ENCODE measurements around the gene MIEF1.
A peak's percentile ranks its signal among the peaks of the same experiment; 100 is the strongest.
"Not testable (repeated sequence)": the region's sequence is repeated elsewhere in the genome, so short reads cannot be mapped to it uniquely, and the experiment has no call there.

The MIEF1 gene

GRCh38 chr22:39517470-39517869, 15.4 kb downstream of the MIEF1 start:
- no peak for DNase-seq

DNA sequence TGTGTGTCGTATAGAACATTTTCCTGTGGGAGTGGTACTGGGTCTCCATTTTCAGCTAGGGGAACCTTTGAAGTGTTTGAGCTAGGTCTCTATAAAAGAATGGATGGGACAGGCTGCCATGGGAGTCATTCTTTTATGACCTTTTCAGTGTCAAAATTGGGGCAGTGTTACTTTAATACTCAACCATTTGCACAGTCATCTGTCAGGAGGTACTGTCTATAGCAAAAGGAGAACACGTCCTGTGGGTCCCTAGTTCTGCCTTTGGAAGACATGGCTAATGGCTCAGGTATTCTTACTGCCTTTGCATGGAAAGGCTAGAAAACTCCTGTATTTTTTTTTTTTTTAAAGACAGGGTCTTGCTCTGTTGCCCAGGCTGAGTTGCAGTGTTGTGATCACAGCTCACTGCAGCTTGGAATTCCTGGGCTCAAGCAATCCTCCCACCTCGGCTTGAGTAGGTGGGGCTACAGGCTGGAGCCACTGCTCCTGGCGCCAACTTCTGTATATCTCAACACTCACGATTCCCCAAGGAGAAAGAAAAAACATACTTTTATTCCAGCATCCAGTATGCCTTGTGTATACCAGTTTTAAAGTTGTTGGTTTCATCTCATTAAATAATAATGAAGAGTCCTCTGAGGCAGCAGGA, 16.2 kb downstream of the MIEF1 start:
- no peak for DNase-seq

DNA sequence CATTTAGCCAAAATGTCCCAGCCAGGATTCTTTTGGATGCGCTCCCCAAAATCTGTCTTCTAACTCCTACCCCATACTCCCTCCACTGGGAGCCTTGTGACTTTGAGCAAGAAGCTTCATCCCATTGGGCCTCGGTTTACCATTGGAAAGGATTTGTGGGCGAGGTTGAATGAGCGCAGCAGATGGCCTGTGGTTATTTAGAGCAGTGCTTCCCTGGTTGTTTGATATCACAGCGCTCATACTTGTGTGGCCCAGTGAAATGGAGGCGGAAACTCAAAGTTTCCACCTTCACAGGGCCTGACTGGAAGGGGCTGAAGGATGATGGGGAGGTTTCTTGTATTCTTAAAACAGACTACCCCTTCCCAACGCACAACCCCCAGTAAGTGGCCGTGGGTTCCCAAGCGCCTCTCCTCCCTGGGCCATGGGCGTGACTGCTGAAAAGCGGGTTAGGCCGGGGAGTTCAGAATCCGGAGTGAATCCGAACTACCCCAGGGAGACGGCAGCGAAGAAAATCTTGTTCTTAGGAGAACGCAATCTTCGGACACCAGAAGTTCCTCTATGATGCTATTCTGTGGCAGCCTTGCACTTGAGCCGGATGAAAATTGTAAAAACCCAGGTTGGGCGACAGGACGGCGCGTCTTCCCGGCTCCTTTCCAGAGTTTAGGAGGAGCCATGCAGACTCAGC, 17.0 kb downstream of the MIEF1 start:
- peak in 1 of 2 experiments; percentile 40 for DNase-seq

DNA sequence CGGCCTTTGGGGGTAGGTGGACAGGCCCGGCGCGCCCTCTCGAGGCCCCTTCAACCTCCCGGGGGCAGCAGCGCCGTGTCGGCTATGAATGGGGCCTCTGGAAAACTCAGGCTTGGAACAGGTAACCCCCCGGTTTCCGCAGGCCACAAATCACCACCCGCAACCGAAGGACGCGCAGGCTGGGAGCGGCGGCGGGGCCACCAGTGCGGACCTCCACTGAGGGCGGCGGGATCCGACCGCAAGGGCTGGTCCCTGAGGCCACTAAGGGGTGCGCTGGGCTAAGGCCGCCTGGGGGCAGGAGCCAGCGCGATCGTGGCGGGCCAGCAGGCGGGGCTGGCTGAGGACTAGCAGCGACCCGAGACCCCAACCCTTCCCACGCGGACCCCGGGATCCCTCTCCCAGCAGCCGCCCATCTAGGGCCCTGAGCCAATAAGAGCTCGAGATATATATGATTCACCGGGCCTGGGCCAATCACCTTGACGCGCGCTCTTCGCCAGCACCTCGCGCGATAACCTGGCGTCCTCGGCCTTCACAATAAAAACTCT, 17.7 kb downstream of the MIEF1 start:
- peak; percentile 91 to 96 for DNase-seq

DNA sequence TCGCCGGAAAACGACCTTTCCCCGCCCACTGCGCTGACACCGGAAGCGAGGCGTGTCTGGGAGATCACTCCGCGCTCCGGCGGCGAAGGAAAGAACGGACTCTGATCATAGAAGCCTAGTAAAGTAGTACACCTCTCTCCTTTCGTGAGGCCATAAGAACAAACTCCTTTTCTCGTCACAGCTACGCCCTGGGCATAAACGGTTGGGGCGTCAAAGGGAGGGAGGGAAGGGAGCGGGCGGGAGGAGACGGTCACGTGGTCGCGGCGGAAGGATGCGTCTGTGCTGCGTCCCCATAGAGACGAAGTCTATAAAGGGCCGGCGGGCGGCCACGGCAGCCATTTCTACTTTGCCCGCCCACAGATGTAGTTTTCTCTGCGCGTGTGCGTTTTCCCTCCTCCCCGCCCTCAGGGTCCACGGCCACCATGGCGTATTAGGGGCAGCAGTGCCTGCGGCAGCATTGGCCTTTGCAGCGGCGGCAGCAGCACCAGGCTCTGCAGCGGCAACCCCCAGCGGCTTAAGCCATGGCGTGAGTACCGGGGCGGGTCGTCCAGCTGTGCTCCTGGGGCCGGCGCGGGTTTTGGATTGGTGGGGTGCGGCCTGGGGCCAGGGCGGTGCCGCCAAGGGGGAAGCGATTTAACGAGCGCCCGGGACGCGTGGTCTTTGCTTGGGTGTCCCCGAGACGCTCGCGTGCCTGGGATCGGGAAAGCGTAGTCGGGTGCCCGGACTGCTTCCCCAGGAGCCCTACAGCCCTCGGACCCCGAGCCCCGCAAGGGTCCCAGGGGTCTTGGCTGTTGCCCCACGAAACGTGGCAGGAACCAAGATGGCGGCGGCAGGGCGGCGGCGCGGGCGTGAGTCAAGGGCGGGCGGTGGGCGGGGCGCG, 18.4 kb downstream of the MIEF1 start, which contains the start of gene ATF4:
TSS of gene ATF4 (plus strand) at position 337 of the 880 bp plus-strand sequence. CDS start 884 bp downstream, outside the sequence.
- no peak for DNase-seq

GRCh38 chr22:39521106-39521885, 19.2 kb downstream of the MIEF1 start:
- peak in 1 of 2 experiments; percentile 64 for DNase-seq

GRCh38 chr22:39522091-39522490, 20.0 kb downstream of the MIEF1 start:
- DNase-seq: not testable (repeated sequence)

DNA sequence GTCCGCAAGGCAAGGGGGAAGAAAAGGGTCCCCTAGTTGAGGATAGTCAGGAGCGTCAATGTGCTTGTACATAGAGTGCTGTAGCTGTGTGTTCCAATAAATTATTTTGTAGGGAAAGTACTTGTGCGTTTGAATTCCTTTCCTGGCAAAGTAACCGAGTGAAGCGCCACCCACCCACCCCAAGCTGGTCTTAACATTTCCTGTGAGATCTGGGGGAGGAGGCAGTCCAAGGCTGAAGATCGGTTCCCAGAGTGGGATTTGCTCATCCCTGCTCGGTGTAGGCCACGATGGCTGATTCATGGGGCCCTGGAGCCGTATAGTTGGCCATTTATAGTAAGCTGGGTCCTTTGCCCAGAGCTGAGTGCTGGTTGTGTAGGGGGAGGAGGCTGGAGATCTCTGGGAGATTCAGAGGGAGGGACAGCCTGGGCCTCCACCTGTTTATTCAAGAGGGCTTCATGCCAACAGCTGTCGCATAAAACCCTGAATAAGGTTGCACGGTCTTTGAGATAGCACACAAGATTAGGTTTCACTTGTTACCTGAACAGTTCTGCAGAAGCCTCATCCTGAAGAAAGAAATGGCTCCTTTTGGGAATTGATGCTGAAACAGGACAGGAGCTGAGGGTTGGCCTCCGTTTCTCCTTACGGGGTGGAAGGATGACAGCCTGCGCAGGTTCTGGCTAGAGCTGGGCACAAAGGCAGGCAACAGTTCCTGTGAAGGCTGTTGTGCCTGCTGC, 20.6 kb downstream of the MIEF1 start:
- DNase-seq: peak in 1 of 2 experiments; percentile 46

GRCh38 chr22:39524089-39524752, 22.1 kb downstream of the MIEF1 start:
- DNase-seq: no peak

GRCh38 chr22:39524753-39525657, 22.9 kb downstream of the MIEF1 start:
- DNase-seq: no peak

DNA sequence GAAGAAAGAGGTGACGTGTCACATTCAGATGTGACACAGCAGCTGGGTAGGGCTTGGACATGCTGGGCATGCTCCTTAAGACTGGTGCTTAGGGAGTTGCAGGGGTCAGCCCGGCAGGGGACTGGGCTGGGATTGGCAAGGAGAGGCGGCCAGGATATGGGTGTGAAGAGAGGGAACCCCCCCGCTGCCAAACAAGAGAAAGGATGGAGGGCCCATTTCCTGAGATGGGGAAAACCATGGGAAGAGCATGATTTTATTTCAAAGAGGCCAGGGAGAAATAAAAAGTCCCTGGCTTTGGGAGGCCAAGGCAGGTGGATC, 23.5 kb downstream of the MIEF1 start:
- no peak for DNase-seq

- no peak for DNase-seq
Observed at GRCh38 chr22:39526736-39527171, 24.7 kb downstream of the MIEF1 start.

- DNase-seq: no peak
Observed at GRCh38 chr22:39527481-39527961, 25.4 kb downstream of the MIEF1 start.

DNA sequence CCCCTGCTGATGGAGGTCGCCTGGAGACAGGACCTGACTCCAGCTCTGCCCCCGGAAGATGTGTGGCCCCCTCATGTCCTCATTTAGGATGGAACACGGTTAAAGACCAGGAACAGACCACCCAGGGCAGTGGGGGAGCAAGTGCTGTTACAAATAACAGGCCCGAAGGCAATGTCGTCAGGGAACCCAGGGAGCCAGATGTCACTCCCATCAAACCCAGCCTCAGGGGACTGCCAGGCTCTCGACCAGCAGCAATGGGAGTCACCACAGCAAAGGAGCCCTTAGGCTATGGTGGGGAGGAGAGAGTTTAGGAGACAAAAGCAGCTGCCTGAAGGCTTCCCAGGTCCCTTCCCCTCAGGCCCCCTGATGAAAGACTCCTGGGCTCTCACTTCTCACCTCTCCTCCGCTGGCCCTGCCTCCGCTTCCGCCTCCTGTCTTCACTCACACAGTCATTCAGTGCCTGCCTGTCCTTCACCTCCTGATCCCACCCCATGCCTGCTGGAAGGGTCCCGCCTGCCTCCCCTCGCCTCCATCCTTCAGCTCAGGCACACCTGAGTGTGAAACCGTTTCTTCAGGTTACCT, 26.1 kb downstream of the MIEF1 start:
- no peak for DNase-seq

- DNase-seq: peak; percentile 51 to 81
Observed at GRCh38 chr22:39528681-39529486, 26.8 kb downstream of the MIEF1 start.

DNA sequence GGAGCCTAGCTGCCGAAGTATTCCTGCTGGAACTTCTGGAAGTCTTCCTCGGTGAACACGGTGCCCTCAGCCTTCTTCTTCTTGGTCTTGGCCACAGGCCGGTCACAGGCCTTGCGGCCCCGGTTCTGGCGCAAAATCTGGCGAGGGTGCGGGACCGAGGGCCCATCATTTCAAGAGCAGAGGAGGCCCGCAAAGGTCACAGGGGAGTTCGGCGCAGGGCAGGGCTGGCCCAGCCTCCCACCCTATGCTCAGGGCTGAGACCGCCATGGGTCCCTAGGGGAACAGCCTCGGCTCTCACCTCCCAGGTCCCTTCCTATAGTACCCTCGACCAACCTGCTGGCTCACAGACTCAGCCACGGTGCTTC, 27.4 kb downstream of the MIEF1 start:
- no peak for DNase-seq

DNA sequence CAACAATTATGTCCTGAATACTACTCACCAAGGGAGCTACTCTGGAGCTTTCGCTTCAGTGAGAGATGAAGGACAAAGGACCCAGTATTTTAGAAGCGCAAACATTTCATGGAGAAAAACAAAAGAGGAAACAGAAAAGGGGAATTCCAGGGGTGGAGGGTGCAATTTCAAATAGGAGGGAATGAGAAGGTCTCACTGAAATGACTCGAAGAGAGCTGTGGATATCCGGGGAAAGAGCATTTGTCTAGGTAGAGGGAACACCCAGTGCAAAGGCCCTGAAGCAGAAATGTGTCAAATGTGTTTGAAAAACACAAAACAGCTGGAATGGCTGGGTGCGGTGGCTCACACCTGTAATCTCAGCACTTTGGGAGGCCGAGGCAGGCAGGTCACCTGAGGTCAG, 28.0 kb downstream of the MIEF1 start:
- no peak for DNase-seq

DNA sequence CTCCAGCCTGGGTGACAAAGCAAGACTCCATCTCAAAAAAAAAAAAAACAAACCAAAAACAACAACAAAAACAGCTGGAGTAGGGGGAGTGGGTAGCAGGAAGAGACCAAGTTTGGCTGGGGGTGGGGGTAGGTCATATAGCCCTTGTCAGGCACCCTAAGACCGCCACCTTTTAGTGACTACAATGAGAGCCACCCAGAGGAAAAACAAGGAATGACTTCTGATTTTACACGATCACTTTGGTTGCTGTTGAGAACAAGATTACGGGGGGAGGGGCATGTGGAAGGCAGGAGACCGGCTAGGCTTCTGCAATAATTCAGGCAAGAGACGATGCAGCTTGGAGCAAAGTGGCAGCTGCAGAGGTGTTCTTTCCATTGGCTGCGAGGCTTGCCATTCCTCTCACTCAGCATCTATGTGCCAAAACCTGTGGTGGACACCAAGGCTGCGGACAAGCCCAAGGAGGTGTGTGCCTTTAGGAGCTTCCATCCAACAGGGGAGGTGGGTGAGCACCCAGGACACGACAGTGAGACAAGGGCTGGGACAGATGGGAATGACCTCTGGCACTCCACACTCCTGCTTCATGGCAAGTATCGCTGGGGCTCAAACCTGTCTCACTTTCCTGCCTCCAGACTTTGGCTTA, 28.7 kb downstream of the MIEF1 start:
- peak in 1 of 2 experiments; percentile 52 for DNase-seq
